IMR-90 (cell line): ENCODE data around the gene HOXB6. TPM values are rescaled to one million over a fixed set of nuclear protein-coding genes. Genes with fewer than 3 reads are reported as not detected.

ENCODE experiments used
- ATAC-seq: fragments of 200-7000 bp; cut with Tn5 transposase; 2 replicates; pipeline ENCODE4 v1.9.1; 2020; ENCODE audit warnings: low read depth, mild to moderate bottlenecking, moderate library complexity
- BruUV-seq: library from RNA; stranded (reverse); fragments of 400-500 nt; replicated peaks from 2 replicates; lab custom pipeline; 2021; lab: Mats Ljungman, UMichigan
- CTCF ChIA-PET: fragments of 300-600 bp; formaldehyde crosslinking; extraction: SDS; loops from one replicate; lab custom pipeline; 2021; ENCODE audit warnings: antibody characterized with exemption; lab: Yijun Ruan, JAX
- POLR2A ChIA-PET: fragments of 300-600 bp; sonication (Branson Sonifier 250); formaldehyde crosslinking; loops from one replicate; lab custom pipeline; 2022; ENCODE audit warnings: antibody characterized with exemption; ENCODE audit not compliant: unreplicated experiment; lab: Charles Lee
- DNase-seq: peaks from one replicate; pipeline ENCODE4 v3.0.0; 2013
- H2AFZ ChIP-seq: replicated peaks from 2 replicates; pipeline ENCODE3; 2013; ENCODE audit warnings: low read length, mild to moderate bottlenecking; ENCODE audit not compliant: poor library complexity
- H2AK5ac ChIP-seq: 2 replicates; pipeline ENCODE4 v1.6.1; 2013; ENCODE audit warnings: low read depth, low read length, inconsistent platforms
- H2AK9ac ChIP-seq: replicated peaks from 2 replicates; pipeline ENCODE3; 2013; ENCODE audit warnings: mild to moderate bottlenecking, low read depth, low read length, moderate library complexity; ENCODE audit not compliant: poor library complexity
- H2BK120ac ChIP-seq: 2 replicates; pipeline ENCODE4 v1.6.1; 2013; ENCODE audit warnings: low read depth, low read length, inconsistent platforms
- H2BK15ac ChIP-seq: 3 replicates; pipeline ENCODE4 v1.6.1; 2013; ENCODE audit warnings: low read depth, low read length, inconsistent platforms
- H2BK20ac ChIP-seq: 2 replicates; pipeline ENCODE4 v1.6.1; 2013; ENCODE audit warnings: low read depth, mild to moderate bottlenecking, inconsistent platforms, low read length, moderate library complexity
- H2BK5ac ChIP-seq: 2 replicates; pipeline ENCODE4 v1.6.1; 2013; ENCODE audit warnings: mild to moderate bottlenecking, low read depth, low read length, inconsistent platforms; ENCODE audit not compliant: poor library complexity, severe bottlenecking
- H3K14ac ChIP-seq: replicated peaks from 2 replicates; pipeline ENCODE4 v1.6.1; 2013; ENCODE audit warnings: low read depth, low read length, inconsistent platforms
- H3K18ac ChIP-seq: 2 replicates; pipeline ENCODE4 v1.6.1; 2013; ENCODE audit warnings: low read depth, low read length, control low read depth
- H3K23ac ChIP-seq: 2 replicates; pipeline ENCODE4 v1.6.1; 2013; ENCODE audit warnings: low read depth, low read length, inconsistent platforms
- H3K27ac ChIP-seq: 2 replicates; pipeline ENCODE4 v1.5.1; 2013; ENCODE audit warnings: mild to moderate bottlenecking, control low read depth, low read length; ENCODE audit not compliant: insufficient read depth
- H3K27me3 ChIP-seq: 2 replicates; pipeline ENCODE4 v1.6.1; 2013; ENCODE audit warnings: low read length; ENCODE audit not compliant: control insufficient read depth, insufficient read depth
- H3K36me3 ChIP-seq: 2 replicates; pipeline ENCODE4 v1.6.1; 2013; ENCODE audit warnings: low read length, mixed read lengths; ENCODE audit not compliant: control insufficient read depth, insufficient read depth
- H3K4ac ChIP-seq: 2 replicates; pipeline ENCODE4 v1.6.1; 2013; ENCODE audit warnings: low read depth, low read length, inconsistent platforms
- H3K4me1 ChIP-seq: 2 replicates; pipeline ENCODE4 v1.6.1; 2013; ENCODE audit warnings: low read length, mixed read lengths; ENCODE audit not compliant: control insufficient read depth, insufficient read depth
- H3K4me2 ChIP-seq: 2 replicates; pipeline ENCODE4 v1.6.1; 2013; ENCODE audit warnings: low read depth, mild to moderate bottlenecking, control low read depth, low read length, moderate library complexity
- H3K4me3 ChIP-seq: 2 replicates; pipeline ENCODE4 v1.5.1; 2013; ENCODE audit warnings: low read depth, mild to moderate bottlenecking, control low read depth, low read length, moderate library complexity; ENCODE audit not compliant: insufficient read depth
- H3K56ac ChIP-seq: 2 replicates; pipeline ENCODE4 v1.6.1; 2013; ENCODE audit warnings: low read length, inconsistent platforms; ENCODE audit not compliant: insufficient read depth; ENCODE audit errors: extremely low read depth
- H3K79me1 ChIP-seq, 2 experiments: 2 replicates each; pipeline ENCODE4 v1.6.1; 2013; ENCODE audit warnings: low read length in 2 of 2, inconsistent platforms in 1 of 2, low read depth in 1 of 2
- H3K9ac ChIP-seq: 2 replicates; pipeline ENCODE4 v1.6.1; 2013; ENCODE audit warnings: low read depth, low read length, control low read depth
- H3K9me1 ChIP-seq: 2 replicates; pipeline ENCODE4 v1.6.1; 2013; ENCODE audit warnings: low read length, inconsistent platforms; ENCODE audit not compliant: insufficient read depth
- H3K9me3 ChIP-seq: 2 replicates; pipeline ENCODE4 v1.6.1; 2013; ENCODE audit warnings: low read length; ENCODE audit not compliant: control insufficient read depth, insufficient read depth
- H4K20me1 ChIP-seq: 2 replicates; pipeline ENCODE4 v1.6.1; 2013; ENCODE audit warnings: low read length, inconsistent platforms; ENCODE audit not compliant: insufficient read depth
- H4K5ac ChIP-seq: 2 replicates; pipeline ENCODE4 v1.6.1; 2013; ENCODE audit warnings: mild to moderate bottlenecking, low read depth, low read length, control low read depth
- H4K8ac ChIP-seq, 2 experiments: 2 replicates each; pipeline ENCODE4 v1.6.1; 2013; ENCODE audit warnings: low read depth in 2 of 2, low read length in 2 of 2, control low read depth in 1 of 2, inconsistent platforms in 1 of 2
- H4K91ac ChIP-seq: 2 replicates; pipeline ENCODE4 v1.6.1; 2013; ENCODE audit warnings: low read depth, low read length, inconsistent platforms; ENCODE audit not compliant: insufficient read depth
- WGBS, 2 experiments: methylation state at CpG; one replicate each; pipeline versions ENCODE4 v1.1.5 to v1.1.7; 2013; ENCODE audit warnings: missing lambda C conversion rate in 2 of 2; ENCODE audit not compliant: insufficient read length in 1 of 2; ENCODE audit errors: extremely low coverage in 2 of 2; 5-methylcytosine and 5-hydroxymethylcytosine counted together
- dilution Hi-C: fragments of 300-500 bp; cut with HindIII; formaldehyde crosslinking; loops from one replicate; pipeline ENCODE4 v1.14.3; 2018; ENCODE audit warnings: low sequenced_read_pairs; ENCODE audit not compliant: unreplicated experiment
- in situ Hi-C: fragments of 300-500 bp; cut with MboI; formaldehyde crosslinking; loops from 3 replicates; pipeline ENCODE4 v1.14.3; 2019; ENCODE audit warnings: low sequenced_read_pairs, inconsistent platforms, mixed read lengths
- intact Hi-C: fragments of 100-400 bp; cut with micrococcal nuclease; formaldehyde crosslinking; loops from 2 replicates; pipeline ENCODE4 v1.10.0; 2022
- polyA plus RNA-seq, 3 experiments: library from polyadenylated mRNA; depleted of rRNA; stranded (reverse); fragments of >200 nt; gene quantifications; 2 replicates each; pipeline ENCODE4 v1.2.3, GENCODE V29; 2012; ENCODE audit warnings: low replicate concordance in 1 of 3
- total RNA-seq: library from RNA; depleted of rRNA; stranded (reverse); fragments of >200 nt; gene quantifications from 2 replicates; pipeline ENCODE4 v1.2.3, GENCODE V29; 2012
- TF ChIP-seq, protein P1 (sequence below): conservative IDR thresholded peaks from 2 replicates; pipeline ENCODE4 v1.5.1; 2012; ENCODE audit warnings: mild to moderate bottlenecking, low read depth, low read length, improper control_type of control experiment

HOXB6 gene
- total and polyA plus RNA-seq, 2 of the 4 experiments (the other 2 are of a cell fraction) = 11.1 to 42.2 TPM

- ChIA-PET POLR2A (no interaction called here), CTCF (interaction anchor here (0.6 kb wide), 1 partner anchor 311 kb away, joined by 4 read pairs; no protein-coding TSS in a partner anchor)
- Histone ChIP-seq H3K9me1 (no peaks in the 10 kb centered on the region), H3K27me3 (peaks cover 63% of the 10 kb centered on the region), H3K4me2 (peak overlapping the region; percentile 86), H2BK5ac (no peak overlapping the region), H4K91ac (no peak overlapping the region), H4K5ac (no peak overlapping the region), H4K20me1 (no peaks in the 10 kb centered on the region), H3K4me1 (no peaks in the 10 kb centered on the region), H2AFZ (peak overlapping the region; percentile 79), H3K23ac (no peak overlapping the region; the same call in 1 of the 2 replicates), H3K56ac (no peak overlapping the region), H2BK120ac (no peak overlapping the region), H3K36me3 (no peaks in the 10 kb centered on the region), H3K79me1 (no peaks in the 10 kb centered on the region), H3K4me3 (peak overlapping the region; percentile 44), H2AK9ac (peak overlapping the region; percentile 57), H4K8ac (no peak overlapping the region), H3K9ac (no peak overlapping the region), H2BK15ac (no peak overlapping the region), H3K18ac (no peak overlapping the region), H2AK5ac (no peak overlapping the region), H3K9me3 (no peaks in the 10 kb centered on the region; the same call in 1 of the 2 replicates), H2BK20ac (no peak overlapping the region), H3K27ac (no peak overlapping the region), H3K4ac (no peak overlapping the region), H3K14ac (no peak overlapping the region; the same call in 1 of the 2 replicates)
- WGBS, 2 experiments = 2% methylated on average over 17 of the region's 30 CpGs; no CpG with 5 or more reads in 1 of the 2 experiments
- intact Hi-C loops = no loop called here
- no TSS peak for BruUV-seq
- ATAC-seq (peak; percentile 42), DNase-seq (no peak)
- TF ChIP-seq, protein P1, sequence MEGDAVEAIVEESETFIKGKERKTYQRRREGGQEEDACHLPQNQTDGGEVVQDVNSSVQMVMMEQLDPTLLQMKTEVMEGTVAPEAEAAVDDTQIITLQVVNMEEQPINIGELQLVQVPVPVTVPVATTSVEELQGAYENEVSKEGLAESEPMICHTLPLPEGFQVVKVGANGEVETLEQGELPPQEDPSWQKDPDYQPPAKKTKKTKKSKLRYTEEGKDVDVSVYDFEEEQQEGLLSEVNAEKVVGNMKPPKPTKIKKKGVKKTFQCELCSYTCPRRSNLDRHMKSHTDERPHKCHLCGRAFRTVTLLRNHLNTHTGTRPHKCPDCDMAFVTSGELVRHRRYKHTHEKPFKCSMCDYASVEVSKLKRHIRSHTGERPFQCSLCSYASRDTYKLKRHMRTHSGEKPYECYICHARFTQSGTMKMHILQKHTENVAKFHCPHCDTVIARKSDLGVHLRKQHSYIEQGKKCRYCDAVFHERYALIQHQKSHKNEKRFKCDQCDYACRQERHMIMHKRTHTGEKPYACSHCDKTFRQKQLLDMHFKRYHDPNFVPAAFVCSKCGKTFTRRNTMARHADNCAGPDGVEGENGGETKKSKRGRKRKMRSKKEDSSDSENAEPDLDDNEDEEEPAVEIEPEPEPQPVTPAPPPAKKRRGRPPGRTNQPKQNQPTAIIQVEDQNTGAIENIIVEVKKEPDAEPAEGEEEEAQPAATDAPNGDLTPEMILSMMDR = no peak
- in situ Hi-C loops = loop anchor here (10.0 kb wide), 1 partner anchor 57 kb away; no protein-coding TSS in a partner anchor
- dilution Hi-C loops = no loop called here
Observed at GRCh38 chr17:48647103-48647962, 42.5 kb upstream of the HOXB6 start.
